Measurements from ENCODE around the gene MRPS12. TPM values are rescaled to one million over a fixed set of nuclear protein-coding genes. Genes with fewer than 3 reads are reported as not detected.

Gene MRPS12
- total and polyA plus RNA-seq, 2 of the 13 experiments (the other 11 are each of a cell fraction or from before 2014, with no cell fraction given), result 27.5 to 54.8 TPM

GRCh38 chr19:38942471-38943181 lies 11.9 kb downstream of the MRPS12 start (continued):
- TF ChIP-seq NR2F6 (IDR thresholded peaks at IDR 0.05) (peak; percentile 17; the same call in 1 of the 2 replicates), NR2F6 (CRISPR knock-in tag; IDR thresholded peaks at IDR 0.05) (peak; percentile 4; the same call in 1 of the 2 replicates), MNT (IDR thresholded peaks at IDR 0.05) (no peak), POLR2A (IDR thresholded peaks at IDR 0.05; ENCODE audit: insufficient read depth in 1 of 2, low read depth in 2 of 2, low read length in 2 of 2) (peak in 1 of 2 experiments; percentile 23; a peak in 2 of 4 replicates), AGO1 (IDR thresholded peaks at IDR 0.05; ENCODE audit: low read depth, low read length, poor library complexity, severe bottlenecking) (peak; percentile 71), PAF1 (CRISPR knock-in tag; IDR thresholded peaks at IDR 0.05) (peak; percentile 60; the same call in 1 of the 2 replicates), EEA1 (CRISPR knock-in tag; IDR thresholded peaks at IDR 0.05; ENCODE audit: borderline replicate concordance) (no peak), AGO2 (optimal IDR thresholded peaks at IDR 0.05; ENCODE audit: low read depth, low read length) (peak; percentile 51), POLR2AphosphoS5 (IDR thresholded peaks at IDR 0.05; ENCODE audit: low read depth, low read length) (peak; percentile 59), ZBTB33 (CRISPR knock-in tag; IDR thresholded peaks at IDR 0.05) (peak; percentile 66; the same call in 1 of the 2 replicates), HNF4A (CRISPR knock-in tag; IDR thresholded peaks at IDR 0.05) (no peak)
